SW480 (cell line): ENCODE data around the gene FRMD5.
"Not testable (repeated sequence)": the region's sequence is repeated elsewhere in the genome, so short reads cannot be mapped to it uniquely, and the experiment has no call there.

Experiments used
- DNase-seq: peaks from one replicate; pipeline ENCODE4 v3.0.0-alpha.2; 2016; ENCODE audit warnings: low spot score

Gene FRMD5

GRCh38 chr15:44032820-44033219, 162.3 kb downstream of the FRMD5 start:
- not testable (repeated sequence) for DNase-seq

DNA sequence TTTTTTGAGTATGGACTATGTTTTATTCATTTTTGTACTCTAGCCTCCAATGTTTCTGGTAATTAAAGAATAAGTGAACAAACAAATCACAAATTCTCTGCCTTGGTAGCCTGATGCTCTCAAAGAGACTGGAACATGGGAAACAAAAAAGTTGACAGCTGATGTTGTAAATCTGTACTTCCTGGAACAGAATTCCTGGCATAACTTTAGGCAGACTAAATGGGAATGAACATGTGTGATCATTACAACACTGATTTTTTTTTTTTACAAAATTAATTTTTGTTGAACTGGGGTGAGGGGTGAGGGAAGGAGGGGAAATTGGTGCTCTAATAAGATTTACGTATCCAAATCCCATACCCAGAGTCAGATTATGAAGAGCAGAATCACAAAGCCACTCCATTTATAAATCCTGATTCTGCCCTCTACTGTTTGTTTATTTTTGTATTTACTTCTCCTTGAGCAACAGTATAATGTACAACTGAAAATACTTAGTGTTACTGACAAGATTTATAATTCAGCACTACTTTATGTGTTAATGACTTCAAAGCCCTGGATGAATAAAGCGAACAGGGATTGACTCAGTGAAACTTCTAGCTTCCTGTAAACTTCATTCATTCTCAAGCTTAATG, 165.0 kb downstream of the FRMD5 start:
- DNase-seq, result no peak

GRCh38 chr15:44029003-44029402, 166.1 kb downstream of the FRMD5 start:
- no peak for DNase-seq

DNA sequence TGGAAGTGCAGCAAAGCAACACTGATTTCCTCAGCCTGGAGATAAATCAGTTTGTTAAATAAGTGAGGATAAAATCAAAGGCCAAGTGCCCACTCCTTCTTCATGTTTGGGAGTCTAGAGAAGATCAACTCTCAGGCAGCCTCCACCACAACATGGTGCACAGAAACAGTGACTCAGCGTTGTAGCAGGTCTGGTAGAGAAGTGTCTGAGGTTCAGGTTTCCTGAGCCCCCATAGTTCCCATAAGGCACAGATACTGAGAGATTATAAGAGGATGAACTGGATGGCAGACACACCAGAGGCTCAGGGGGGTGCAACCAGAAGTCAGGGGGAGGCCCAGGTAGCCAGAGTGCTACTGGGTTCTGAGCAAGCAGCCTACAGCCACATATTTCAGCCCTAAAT, 166.7 kb downstream of the FRMD5 start:
- no peak for DNase-seq

- DNase-seq, result no peak
These were observed 170.9 kb downstream of the FRMD5 start for GRCh38 chr15:44024155-44024554.

DNA sequence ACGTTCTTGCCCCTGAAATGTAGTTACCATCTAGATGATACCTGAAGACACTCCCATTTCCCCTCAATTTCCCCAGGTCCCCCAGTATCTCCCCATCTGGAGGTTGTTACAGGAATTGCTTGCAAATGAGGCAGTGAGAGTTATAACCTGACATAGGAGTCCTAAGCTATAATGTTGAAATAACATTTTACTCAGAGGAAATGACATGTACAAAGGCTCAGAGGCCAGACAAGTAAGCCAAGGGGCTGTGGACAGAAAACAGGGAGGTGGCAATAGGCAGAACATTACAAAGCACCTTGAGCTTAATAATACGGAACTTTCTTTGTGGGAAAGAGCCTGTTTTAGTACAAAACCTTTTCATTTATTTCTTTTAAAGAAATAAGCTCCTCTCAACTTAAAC, 171.9 kb downstream of the FRMD5 start:
- no peak for DNase-seq

GRCh38 chr15:44018151-44018550, 176.9 kb downstream of the FRMD5 start:
- DNase-seq, result no peak

GRCh38 chr15:44015545-44016305, 179.3 kb downstream of the FRMD5 start:
- DNase-seq, result no peak

- no peak for DNase-seq
These were observed 183.7 kb downstream of the FRMD5 start for GRCh38 chr15:44011238-44011854.

GRCh38 chr15:44010089-44010488, 185.0 kb downstream of the FRMD5 start:
- no peak for DNase-seq

GRCh38 chr15:44009038-44009437, 186.0 kb downstream of the FRMD5 start:
- peak; percentile 8 for DNase-seq

GRCh38 chr15:44000248-44000647, 194.8 kb downstream of the FRMD5 start:
- not testable (repeated sequence) for DNase-seq

- peak; percentile 5 for DNase-seq
These were observed 196.5 kb downstream of the FRMD5 start for GRCh38 chr15:43998607-43999006.

DNA sequence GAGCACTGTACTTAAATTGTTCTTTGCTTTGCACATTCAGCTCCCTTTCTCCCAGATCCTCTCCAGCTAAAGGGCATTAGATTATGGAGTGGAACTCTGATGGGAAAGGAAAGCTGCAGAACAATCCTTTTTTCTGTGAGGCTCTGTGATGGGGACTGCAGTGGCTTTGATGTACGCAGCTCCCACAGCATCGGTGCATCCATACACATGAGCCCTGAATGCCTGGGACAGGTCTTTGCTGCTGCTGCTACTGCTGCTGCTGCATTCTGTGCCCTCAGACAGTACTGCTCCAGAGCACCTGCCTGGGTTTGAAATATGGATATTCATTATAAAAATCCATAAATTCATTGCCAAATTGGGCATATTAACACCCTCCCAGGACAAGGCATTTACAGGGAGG, 203.9 kb downstream of the FRMD5 start:
- no peak for DNase-seq

DNA sequence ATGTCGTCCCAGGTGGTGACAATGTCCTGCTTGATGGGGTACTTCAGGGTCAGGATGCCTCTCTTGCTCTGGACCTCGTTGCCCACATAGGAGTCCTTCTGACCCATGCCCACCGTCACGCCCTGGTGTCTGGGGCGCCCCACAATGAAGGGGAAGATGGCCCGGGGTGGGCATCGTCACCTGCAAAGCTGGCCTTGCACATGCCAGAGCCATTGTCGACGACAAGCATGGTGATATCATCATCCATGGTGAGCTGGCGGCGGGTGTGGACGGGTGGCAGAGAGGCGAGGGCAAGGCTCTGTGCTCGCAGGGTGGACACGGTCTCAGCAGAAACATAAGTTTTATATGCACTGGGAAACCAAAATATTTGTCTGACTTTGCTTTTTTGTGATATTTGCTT, 205.1 kb downstream of the FRMD5 start:
- no peak for DNase-seq

GRCh38 chr15:43988900-43989299, 206.2 kb downstream of the FRMD5 start:
- DNase-seq, result no peak

DNA sequence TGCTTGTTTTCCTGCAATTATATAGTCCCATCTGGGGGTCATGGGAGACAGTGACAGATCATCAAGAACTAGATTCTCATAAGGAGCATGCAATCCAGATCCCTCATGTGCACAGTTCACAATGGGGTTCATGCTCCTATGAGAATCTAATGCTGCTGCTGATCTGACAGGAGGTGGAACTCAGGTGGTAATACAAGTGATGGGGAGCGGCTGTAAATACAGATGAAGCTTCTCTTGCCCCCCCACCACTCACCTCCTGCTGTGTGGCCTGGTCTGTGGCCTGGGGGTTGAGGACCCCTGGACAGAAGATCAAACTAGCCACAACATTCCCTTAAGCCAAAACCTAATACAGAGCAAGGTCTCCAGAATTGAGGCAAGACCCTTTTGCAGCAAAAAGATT, 207.1 kb downstream of the FRMD5 start:
- no peak for DNase-seq

- no peak for DNase-seq
These were observed 208.9 kb downstream of the FRMD5 start for GRCh38 chr15:43985976-43986680.

DNA sequence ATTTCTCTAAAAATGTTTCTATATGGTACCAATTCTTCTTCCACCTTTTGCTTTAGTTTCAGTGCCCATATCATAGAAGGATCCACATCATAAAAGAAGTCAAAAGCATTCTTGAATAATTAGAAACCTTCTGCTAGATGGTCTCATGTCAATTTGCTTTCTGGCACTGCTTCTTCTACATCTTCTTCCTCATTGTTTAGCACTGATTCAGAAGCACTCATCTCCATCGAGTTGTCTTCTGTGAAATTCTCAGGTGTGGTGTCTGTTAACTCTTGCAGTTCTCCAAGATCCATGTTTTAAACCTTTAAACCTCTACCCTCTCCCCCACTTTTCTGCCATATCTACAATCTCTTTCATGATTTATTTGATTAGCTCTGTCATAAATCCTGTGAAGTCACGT, 213.5 kb downstream of the FRMD5 start:
- DNase-seq, result no peak

DNA sequence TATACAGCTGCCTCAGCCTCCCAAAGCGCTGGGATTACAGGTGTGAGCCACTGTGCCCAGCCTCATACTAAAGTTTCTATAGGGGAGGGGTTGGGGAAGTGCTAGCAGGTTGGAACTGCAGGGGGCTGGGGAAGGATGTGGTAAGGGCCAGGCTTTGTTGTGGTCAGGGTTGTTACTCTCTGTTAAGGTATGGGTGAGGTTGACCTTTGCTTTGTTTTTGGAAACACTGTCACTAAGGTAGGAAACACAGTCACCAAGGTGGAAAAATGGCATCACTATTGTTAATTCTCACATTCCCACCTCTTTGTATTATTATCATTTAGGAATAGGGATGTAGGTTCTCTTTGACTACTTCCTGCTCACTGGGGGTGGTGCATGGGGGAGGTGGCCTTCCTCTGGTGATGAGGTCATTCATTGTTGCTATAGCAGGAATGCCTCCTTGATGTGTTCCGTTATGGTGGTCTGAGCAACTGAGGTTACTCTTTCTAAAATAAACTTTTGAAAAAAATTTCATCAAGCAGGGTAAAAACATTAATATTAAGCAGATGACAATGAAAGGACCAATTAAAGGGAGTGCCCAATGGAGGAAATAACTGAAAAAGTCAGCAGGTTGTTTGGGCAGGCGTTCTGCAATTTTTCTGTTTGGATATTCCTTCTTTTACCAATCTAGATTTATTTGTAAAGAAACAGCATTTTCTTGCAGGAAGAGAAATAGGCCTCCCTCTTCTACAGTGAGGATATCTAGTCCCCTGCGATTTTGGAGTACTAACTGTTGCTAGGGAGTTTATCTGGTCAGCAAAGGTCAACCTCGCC, 217.8 kb downstream of the FRMD5 start:
- peak; percentile 84 for DNase-seq

- no peak for DNase-seq
These were observed 219.3 kb downstream of the FRMD5 start for GRCh38 chr15:43975770-43976169.

DNA sequence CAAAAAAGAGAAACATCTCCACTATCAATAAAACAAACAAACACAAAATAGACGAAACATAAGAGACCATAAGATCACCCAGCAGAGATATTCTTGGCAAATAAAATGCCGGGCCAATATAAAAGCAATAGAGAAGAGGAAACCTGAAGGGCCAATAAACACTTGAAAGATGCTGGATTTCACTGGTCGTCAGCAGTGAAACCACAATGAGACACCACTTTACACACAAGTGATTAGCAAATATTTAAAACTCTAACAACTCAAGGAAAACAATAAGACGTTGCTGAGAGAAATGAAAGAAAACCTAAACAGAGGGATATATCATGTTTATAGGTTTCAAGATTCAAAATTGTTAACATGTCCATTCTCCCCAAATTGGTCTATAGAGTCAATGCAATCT, 219.7 kb downstream of the FRMD5 start:
- no peak for DNase-seq
